Lower leg skin (tissue), 3 donors: ENCODE results near the gene GPC3.

Source experiments
- CTCF ChIP-seq, 3 donors: fragments of 450-650 bp; IDR thresholded peaks; one replicate each; pipeline ENCODE4 v1.5.1; 2016; ENCODE audit warnings: antibody characterized with exemption in 3 of 3, mild to moderate bottlenecking in 3 of 3, moderate library complexity in 2 of 3
- POLR2A ChIP-seq, 2 donors: fragments of 450-650 bp; IDR thresholded peaks; one replicate each; pipeline ENCODE4 v1.6.1; 2016 to 2017; ENCODE audit warnings: antibody characterized with exemption in 2 of 2, mild to moderate bottlenecking in 1 of 2, moderate library complexity in 1 of 2

GRCh38 chrX:133568109-133568508, 417.3 kb downstream of the GPC3 start:
- TF ChIP-seq CTCF (IDR thresholded peaks at IDR 0.05) (no peak), POLR2A (IDR thresholded peaks at IDR 0.05) (no peak)
